ENCODE measurements around the gene JCAD. TPM values are rescaled to one million over a fixed set of nuclear protein-coding genes. Genes with fewer than 3 reads are reported as not detected.

Gene JCAD
- total and polyA plus RNA-seq, 11 donors: 10.4 to 51.7 (median 21.8) TPM

DNA sequence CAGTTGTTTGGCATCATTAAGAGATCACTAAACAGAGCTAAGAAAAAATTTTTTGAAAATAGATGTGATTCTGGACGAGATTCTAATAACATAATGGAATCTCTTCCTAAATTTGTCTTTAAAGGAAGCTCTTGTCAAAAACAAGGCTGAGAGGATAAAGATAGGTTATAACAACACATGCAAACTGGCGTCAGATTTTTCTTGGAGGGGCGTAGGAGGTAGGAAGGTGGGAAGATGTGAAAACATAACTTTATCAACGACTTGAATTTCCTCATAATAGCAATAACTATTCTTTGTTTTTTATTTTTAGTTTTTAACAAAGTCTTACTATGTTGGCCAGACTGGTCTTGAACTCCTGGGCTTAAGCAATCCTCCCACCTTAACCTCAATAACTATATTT, 31.8 kb upstream of the JCAD start:
- ATAC-seq: no peak
- TF ChIP-seq, protein P1, sequence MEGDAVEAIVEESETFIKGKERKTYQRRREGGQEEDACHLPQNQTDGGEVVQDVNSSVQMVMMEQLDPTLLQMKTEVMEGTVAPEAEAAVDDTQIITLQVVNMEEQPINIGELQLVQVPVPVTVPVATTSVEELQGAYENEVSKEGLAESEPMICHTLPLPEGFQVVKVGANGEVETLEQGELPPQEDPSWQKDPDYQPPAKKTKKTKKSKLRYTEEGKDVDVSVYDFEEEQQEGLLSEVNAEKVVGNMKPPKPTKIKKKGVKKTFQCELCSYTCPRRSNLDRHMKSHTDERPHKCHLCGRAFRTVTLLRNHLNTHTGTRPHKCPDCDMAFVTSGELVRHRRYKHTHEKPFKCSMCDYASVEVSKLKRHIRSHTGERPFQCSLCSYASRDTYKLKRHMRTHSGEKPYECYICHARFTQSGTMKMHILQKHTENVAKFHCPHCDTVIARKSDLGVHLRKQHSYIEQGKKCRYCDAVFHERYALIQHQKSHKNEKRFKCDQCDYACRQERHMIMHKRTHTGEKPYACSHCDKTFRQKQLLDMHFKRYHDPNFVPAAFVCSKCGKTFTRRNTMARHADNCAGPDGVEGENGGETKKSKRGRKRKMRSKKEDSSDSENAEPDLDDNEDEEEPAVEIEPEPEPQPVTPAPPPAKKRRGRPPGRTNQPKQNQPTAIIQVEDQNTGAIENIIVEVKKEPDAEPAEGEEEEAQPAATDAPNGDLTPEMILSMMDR (IDR thresholded peaks at IDR 0.05): no peak
- TF ChIP-seq POLR2A (IDR thresholded peaks at IDR 0.05): no peak
- Histone ChIP-seq H3K4me1 (peaks cover 0 to 5% (median 0%) of the 10 kb centered on the region in 12 donors), H3K27me3 (no peaks in the 10 kb centered on the region), H3K4me3 (no peak overlapping the region), H3K36me3 (no peaks in the 10 kb centered on the region), H3K27ac (no peak overlapping the region), H3K9me3 (no peaks in the 10 kb centered on the region)
- intact Hi-C loops (cut with DNase I): no loop called here
- DNase-seq: no peak
- WGBS, 4 donors: 84 to 91% (median 91%) methylated on average over 4 of the region's 4 CpGs

DNA sequence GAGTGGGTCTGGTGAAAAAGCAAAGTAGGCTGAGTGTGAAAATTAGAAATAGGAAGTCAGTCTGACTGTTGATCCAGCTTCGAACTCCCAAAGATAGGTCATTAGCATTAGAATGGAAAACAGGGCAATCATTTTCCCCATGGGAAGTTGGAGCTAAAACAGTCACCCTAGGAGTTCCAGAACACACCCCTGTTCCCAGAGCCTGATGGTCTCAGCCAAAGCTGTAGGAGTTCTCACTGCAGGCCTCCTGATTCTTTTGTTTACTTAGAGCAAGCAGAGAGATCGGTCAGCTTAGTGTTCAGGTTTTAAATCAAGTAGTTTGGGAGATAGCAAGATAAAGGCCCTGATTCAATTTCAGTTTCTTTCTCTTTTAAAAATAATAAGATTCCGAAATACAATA, 28.8 kb upstream of the JCAD start:
- Histone ChIP-seq H3K27ac (peak overlapping the region in 1 of 12 donors; percentile 20), H3K36me3 (no peaks in the 10 kb centered on the region), H3K4me1 (peaks cover 0 to 5% (median 0%) of the 10 kb centered on the region in 12 donors), H3K27me3 (no peaks in the 10 kb centered on the region), H3K4me3 (no peak overlapping the region), H3K9me3 (no peaks in the 10 kb centered on the region)
- ATAC-seq (no peak), DNase-seq (no peak)
- WGBS, 4 donors: 61 to 75% (median 66%) methylated on average over 3 of the region's 3 CpGs
- intact Hi-C loops (cut with DNase I): loop anchor here in 1 of 10 donors (10.0 kb wide), 1 partner anchor 77 kb away; no protein-coding TSS in a partner anchor
- TF ChIP-seq POLR2A (IDR thresholded peaks at IDR 0.05): no peak
- TF ChIP-seq, protein P1 (IDR thresholded peaks at IDR 0.05): no peak

DNA sequence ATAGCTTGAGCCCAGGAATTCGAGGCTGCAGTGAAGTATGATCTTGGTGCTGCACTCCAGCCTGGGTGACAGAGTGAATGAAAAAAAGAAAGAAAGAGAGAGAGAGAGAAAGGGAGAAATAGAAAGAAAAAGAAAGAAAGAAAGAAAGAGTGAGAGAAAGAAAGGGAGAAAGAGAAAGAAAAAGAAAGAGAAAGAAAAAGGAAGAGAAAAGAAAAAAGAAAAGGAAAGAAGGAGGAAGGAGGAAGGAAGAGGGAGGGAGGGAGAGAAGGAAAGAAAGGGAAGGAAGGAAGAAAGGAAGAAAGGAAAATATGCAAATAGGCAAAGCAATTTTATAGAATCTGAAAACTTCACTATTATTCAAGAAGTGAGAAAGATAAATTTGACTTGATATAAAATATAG, 24.5 kb upstream of the JCAD start:
- Histone ChIP-seq H3K9me3 (no peaks in the 10 kb centered on the region), H3K4me3 (no peak overlapping the region), H3K4me1 (peaks cover 0 to 5% (median 0%) of the 10 kb centered on the region in 12 donors), H3K27me3 (no peaks in the 10 kb centered on the region), H3K36me3 (no peaks in the 10 kb centered on the region), H3K27ac (no peak overlapping the region)
- intact Hi-C loops (cut with DNase I): loop anchor here in 1 of 10 donors (10.0 kb wide), 1 partner anchor 81 kb away; no protein-coding TSS in a partner anchor
- no peak for ATAC-seq
- TF ChIP-seq POLR2A (IDR thresholded peaks at IDR 0.05): no peak
- TF ChIP-seq, protein P1 (IDR thresholded peaks at IDR 0.05): no peak
- 84 to 95% (median 88%) methylated on average over 1 of the region's 1 CpG for WGBS, 4 donors
- no peak for DNase-seq

DNA sequence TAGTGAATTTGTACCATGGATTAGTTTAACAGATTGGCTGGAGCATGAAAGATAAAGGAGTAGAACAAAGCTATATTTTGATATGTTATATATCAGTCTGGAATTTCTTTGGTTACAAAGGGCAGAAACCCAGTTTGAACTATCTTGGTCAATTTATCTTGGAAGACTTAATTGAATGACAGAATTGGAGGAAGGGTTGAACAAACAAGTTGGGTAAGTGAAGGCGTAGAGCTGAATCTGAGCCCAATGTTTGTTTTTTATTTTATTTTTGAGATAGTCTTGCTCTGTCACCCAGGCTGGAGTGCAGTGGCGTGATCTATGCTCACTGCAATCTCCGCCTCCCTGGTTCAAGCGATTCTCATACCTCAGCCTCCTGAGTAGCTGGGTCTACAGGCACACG, 21.8 kb upstream of the JCAD start:
- H3K4me3 ChIP-seq: no peak overlapping the region
- no peaks in the 10 kb centered on the region for H3K4me1 ChIP-seq
- TF ChIP-seq, protein P1 (IDR thresholded peaks at IDR 0.05): no peak
- no peak for TF ChIP-seq POLR2A (IDR thresholded peaks at IDR 0.05)
- H3K27ac ChIP-seq: no peak overlapping the region
- no peaks in the 10 kb centered on the region for H3K27me3 ChIP-seq
- intact Hi-C loops (cut with DNase I): loop anchor here in 1 of 10 donors (10.0 kb wide), 1 partner anchor 84 kb away; no protein-coding TSS in a partner anchor
- no peak for ATAC-seq
- WGBS, 4 donors: 91 to 99% (median 97%) methylated on average over 5 of the region's 5 CpGs
- H3K36me3 ChIP-seq: no peaks in the 10 kb centered on the region
- H3K9me3 ChIP-seq: no peaks in the 10 kb centered on the region
- no peak for DNase-seq
